PFSK-1 (cell line): ENCODE results near the gene RYR1.

Source experiments
- FOXP2 ChIP-seq: optimal IDR thresholded peaks from 2 replicates; pipeline ENCODE3; 2011; ENCODE audit warnings: borderline replicate concordance, control low read depth, inconsistent platforms; ENCODE audit not compliant: insufficient read depth; ENCODE audit errors: extremely low read length, extremely low read depth
- POLR2AphosphoS5 ChIP-seq: IDR thresholded peaks from 2 replicates; pipeline ENCODE4 v1.6.1; 2012; ENCODE audit warnings: low read depth, mild to moderate bottlenecking, control low read depth, low read length, moderate library complexity
- SIN3A ChIP-seq: IDR thresholded peaks from 2 replicates; pipeline ENCODE4 v1.6.1; 2012; ENCODE audit warnings: mild to moderate bottlenecking, low read length, moderate library complexity, borderline replicate concordance; ENCODE audit not compliant: insufficient read depth
- TAF1 ChIP-seq: IDR thresholded peaks from 2 replicates; pipeline ENCODE4 v1.6.1; 2012; ENCODE audit warnings: low read length, control low read depth, borderline replicate concordance; ENCODE audit not compliant: insufficient read depth
- TF ChIP-seq, protein P1 (sequence below), 2 experiments: IDR thresholded peaks; 2 replicates each; pipeline versions ENCODE4 v1.6.1 to v1.8.0; 2011 to 2012; ENCODE audit warnings: low read depth in 2 of 2, low read length in 2 of 2, control low read depth in 1 of 2, inconsistent platforms in 1 of 2, mild to moderate bottlenecking in 1 of 2, moderate library complexity in 1 of 2; ENCODE audit not compliant: insufficient read depth in 1 of 2

RYR1 gene

DNA sequence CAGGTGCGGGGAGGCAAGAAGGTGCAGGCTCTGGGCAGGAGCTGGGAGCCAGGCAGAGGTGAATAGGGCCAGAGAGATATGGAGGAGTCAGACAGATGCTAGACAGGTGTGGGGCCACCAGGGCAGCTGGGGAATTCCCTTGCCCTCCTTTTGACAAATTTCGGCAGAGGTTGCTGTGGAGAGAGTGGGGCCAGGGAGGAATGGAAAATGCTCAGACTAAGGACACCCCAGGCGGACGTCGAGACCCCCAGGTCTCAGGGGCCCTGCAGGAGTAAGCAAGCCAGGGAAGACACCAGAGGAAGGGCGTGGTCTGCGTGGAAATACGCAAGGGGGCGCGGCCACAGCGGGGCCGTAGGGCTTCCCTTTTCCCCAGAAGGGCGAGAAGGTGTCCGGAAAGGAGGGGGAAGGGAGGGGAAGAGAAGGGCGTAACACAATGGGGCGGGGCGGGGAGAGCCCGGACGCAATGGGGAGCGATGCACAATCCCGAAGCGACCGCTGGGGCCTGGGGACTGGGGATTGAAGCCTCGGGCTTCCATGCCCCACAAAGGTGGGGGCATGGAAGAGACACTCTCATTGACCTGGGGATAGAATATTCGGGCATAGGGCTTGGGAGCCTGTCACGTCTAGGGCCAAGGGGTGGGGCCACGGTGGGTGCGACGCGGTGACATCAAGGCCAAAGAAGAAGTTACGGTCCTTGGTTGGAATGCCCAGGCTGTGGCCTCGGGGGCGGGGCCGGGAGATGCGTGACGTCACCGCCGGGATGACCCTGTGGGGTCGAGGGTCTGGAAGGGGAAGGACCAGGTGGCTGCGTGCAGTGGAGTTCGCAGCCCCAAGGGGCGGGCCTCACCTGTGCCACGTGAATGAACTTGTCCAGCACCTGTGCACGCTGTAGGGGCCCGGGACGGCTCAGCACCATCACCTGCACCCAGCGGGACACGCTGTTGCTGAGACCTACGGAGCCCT lies 15.7 kb upstream of the RYR1 start:
- TF ChIP-seq TAF1: no peak
- TF ChIP-seq POLR2AphosphoS5: no peak
- TF ChIP-seq, protein P1, sequence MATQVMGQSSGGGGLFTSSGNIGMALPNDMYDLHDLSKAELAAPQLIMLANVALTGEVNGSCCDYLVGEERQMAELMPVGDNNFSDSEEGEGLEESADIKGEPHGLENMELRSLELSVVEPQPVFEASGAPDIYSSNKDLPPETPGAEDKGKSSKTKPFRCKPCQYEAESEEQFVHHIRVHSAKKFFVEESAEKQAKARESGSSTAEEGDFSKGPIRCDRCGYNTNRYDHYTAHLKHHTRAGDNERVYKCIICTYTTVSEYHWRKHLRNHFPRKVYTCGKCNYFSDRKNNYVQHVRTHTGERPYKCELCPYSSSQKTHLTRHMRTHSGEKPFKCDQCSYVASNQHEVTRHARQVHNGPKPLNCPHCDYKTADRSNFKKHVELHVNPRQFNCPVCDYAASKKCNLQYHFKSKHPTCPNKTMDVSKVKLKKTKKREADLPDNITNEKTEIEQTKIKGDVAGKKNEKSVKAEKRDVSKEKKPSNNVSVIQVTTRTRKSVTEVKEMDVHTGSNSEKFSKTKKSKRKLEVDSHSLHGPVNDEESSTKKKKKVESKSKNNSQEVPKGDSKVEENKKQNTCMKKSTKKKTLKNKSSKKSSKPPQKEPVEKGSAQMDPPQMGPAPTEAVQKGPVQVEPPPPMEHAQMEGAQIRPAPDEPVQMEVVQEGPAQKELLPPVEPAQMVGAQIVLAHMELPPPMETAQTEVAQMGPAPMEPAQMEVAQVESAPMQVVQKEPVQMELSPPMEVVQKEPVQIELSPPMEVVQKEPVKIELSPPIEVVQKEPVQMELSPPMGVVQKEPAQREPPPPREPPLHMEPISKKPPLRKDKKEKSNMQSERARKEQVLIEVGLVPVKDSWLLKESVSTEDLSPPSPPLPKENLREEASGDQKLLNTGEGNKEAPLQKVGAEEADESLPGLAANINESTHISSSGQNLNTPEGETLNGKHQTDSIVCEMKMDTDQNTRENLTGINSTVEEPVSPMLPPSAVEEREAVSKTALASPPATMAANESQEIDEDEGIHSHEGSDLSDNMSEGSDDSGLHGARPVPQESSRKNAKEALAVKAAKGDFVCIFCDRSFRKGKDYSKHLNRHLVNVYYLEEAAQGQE (IDR thresholded peaks at IDR 0.05; ENCODE audit: insufficient read depth in 1 of 2, low read depth in 2 of 2, low read length in 2 of 2): no peak
- no peak for TF ChIP-seq SIN3A
- no peak for TF ChIP-seq FOXP2

DNA sequence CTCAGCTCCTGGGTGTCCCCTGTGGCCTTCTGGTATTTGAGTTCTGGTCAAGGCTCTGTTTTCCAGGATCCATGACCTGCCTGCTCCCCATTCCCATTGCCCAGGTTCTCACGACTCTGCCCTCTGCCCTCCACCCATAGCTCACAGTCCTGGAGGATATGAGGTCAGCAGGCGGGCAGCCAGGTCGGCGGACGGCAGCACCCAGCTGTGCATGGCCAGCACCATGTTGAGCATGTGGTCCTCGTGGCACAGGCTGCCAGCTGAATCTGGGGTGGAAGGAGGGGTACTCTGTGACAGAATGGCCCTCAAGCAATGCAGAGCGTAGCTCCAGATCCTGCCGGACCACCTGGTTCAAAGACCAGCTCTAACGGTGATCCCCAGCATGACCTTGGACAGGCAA lies 12.6 kb upstream of the RYR1 start:
- TF ChIP-seq POLR2AphosphoS5: no peak
- TF ChIP-seq SIN3A: no peak
- TF ChIP-seq, protein P1 (IDR thresholded peaks at IDR 0.05; ENCODE audit: insufficient read depth in 1 of 2, low read depth in 2 of 2, low read length in 2 of 2): no peak
- TF ChIP-seq FOXP2: no peak
- no peak for TF ChIP-seq TAF1

DNA sequence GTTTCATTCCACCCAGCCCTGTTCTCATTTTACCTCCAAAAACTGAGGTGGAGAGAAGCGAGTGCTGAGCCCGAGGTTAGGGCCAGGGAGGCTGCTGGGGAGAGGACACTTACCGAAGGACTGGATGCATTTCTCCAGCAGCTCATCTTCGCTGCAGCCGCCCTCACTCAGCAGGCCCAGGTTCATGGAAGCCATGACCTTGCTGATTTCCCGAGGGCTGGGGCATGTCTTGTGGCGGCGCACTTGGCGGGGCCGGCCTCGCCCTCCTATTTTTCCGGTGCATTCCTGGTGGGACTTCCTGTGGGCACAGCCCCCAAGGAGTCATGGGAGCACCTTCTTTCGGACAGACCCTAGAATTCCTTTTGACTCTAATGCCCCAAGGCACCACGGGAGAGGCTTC lies 11.6 kb upstream of the RYR1 start:
- TF ChIP-seq POLR2AphosphoS5 (no peak), FOXP2 (no peak)
- TF ChIP-seq, protein P1 (IDR thresholded peaks at IDR 0.05; ENCODE audit: insufficient read depth in 1 of 2, low read depth in 2 of 2, low read length in 2 of 2): no peak

DNA sequence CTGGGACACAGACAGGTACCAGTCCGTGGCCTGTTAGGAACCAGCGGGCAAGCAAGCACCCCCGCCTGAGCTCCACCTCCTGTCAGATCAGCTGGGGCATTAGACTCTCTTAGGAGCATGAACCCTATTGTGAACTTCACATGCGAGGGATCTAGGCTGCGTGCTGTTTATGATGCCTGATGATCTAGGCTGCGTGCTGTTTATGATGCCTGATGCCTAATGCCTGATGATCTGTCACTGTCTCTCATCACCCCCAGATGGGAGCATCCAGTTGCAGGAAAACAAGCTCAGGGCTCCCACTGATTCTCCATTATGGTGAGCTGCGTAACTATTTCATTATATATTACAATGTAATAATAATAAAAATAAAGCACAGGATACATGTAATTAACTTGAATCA lies 11.1 kb upstream of the RYR1 start:
- TF ChIP-seq TAF1: no peak
- no peak for TF ChIP-seq POLR2AphosphoS5
- no peak for TF ChIP-seq SIN3A

DNA sequence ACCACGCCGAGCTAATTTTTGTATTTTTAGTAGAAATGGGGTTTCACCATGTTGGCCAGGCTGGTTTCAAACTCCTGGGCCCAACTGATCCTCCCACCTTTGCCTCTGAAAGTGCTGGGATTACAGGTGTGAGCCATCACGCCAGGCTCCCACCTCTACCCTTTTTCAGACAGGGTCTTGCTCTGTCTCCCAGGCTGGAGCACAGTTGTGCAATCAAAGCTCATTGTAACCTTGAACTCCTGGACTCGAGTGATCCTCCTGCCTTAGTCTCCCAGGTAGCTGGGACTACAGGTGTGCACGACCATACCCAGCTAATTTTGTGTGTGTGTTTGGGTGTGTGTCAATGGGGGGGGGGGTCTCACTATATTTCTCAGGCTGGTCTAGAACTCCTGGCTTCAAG lies 9.2 kb upstream of the RYR1 start:
- no peak for TF ChIP-seq SIN3A
- no peak for TF ChIP-seq FOXP2
- no peak for TF ChIP-seq TAF1
- TF ChIP-seq, protein P1 (IDR thresholded peaks at IDR 0.05; ENCODE audit: insufficient read depth in 1 of 2, low read depth in 2 of 2, low read length in 2 of 2): no peak
- TF ChIP-seq POLR2AphosphoS5: no peak
